HG03135 (cell line): ENCODE data around the gene THSD8.

ENCODE experiments used
- ATAC-seq: cut with Tn5 transposase; IDR thresholded peaks from one replicate; pipeline ENCODE4 v1.9.1; 2021; ENCODE audit warnings: mild to moderate bottlenecking, moderate library complexity; ENCODE audit not compliant: unreplicated experiment

THSD8 gene

GRCh38 chr19:12847159-12848139 is 45.6 kb downstream of the THSD8 start:
- ATAC-seq = peak; percentile 69
